GM12801 (cell line): ENCODE data around the gene LSR.

Experiments
- CTCF ChIP-seq: IDR thresholded peaks from one replicate; pipeline ENCODE4 v1.5.1; 2011; ENCODE audit warnings: control low read depth; ENCODE audit not compliant: insufficient read length; ENCODE audit errors: extremely low read depth

LSR gene

GRCh38 chr19:35291916-35292315, 43.1 kb downstream of the LSR start, which contains the start of gene MAG:
Gene MAG (plus strand): TSS chr19:35292161. CDS start chr19:35295409, 3,248 bp downstream.
- no peak for TF ChIP-seq CTCF

DNA sequence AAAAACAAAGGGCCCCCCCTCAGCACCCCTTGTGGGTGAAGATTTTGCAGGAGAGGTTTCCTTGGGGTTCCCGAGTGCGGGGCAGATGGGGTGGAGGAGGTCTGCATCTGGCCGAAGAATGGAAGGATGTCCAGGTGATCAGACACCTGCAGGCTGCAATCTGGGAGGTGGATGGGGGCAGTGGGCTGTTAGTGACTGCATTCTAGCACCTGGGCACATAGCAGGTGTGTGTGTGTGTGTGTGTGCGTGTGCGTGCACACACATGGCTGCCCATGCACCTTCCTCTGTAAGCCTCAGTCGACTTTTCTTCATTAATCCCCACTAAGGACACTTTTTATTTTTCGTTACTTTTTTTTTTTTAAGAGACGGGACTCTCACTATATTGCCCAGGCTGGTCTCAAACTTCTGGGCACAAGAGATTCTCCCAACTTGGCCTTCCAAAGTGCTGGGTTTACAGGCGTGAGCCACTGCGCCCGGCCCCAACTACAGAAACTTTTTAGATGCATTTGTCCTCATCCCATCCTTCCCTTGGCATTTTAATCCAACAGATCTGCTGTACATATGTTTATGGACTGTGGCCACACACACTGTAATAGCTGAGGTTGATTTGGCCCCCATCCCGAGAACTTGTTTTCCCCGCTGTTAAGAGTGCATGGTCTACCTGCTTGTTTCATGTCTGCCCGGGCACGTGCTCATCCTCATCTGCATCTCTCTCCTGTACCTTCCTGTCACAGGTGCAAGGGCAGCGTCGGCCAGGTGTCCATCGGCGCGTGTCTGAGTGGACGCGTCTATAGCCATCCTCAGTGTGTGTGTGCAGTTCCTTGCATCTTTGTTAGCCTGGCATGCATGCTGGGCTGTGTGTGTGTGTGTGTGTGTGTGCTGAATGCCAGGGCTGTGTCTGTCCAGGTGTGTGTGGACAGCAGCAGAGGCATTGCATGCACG, 43.9 kb downstream of the LSR start:
- TF ChIP-seq CTCF, result no peak

DNA sequence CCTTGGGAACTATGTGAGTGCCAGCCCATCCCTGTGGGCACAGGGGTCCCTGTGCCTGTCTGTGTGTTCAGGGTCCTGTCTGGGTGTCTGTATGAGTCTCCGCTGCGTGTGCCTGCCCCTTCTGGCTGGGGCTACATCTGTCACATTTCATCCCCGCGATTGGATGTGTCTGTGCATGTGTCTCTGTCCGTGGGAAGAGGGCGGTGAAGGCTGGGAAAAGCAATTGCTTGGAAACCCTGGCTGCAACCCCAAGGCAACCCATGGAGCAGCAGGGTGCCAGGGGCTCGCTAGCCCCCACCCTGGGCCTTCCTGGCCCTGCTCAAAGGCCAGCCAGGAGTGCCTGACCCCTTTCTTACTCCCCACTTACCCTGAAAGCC, 44.5 kb downstream of the LSR start:
- no peak for TF ChIP-seq CTCF

- no peak for TF ChIP-seq CTCF
Measured at GRCh38 chr19:35293808-35294207, 45.0 kb downstream of the LSR start.

DNA sequence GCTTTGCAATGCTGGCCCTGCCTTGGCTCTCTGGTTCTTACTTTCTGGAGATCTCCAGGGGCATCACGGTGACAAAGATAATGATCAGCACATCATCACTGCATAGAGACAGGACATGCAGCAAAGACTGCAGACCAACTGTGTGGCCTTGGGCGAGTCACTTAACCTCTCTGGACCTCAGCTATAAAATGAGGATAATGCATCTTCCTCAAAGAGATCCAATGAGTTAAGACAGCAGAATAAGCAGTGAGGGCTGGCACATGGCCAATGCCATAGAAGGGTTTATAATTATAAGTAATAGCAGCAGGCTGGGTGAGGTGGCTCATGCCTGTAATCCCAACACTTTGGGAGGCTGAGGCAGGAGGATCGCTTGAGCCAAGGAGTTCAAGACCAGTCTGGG, 45.5 kb downstream of the LSR start:
- TF ChIP-seq CTCF, result no peak

GRCh38 chr19:35294859-35295791, 46.3 kb downstream of the LSR start:
- TF ChIP-seq CTCF, result no peak
